A549 (cell line): Measurements from ENCODE around the gene SLC22A23.

Experiments used
- CEBPB ChIP-seq, 2 experiments: fragments of >200 bp in 1 of 2; sonication (Bioruptor Twin) in 1 of 2; formaldehyde crosslinking in 1 of 2; IDR thresholded peaks; 2 replicates each; pipeline ENCODE4 v1.6.1; 2012 to 2016
- CHD2 ChIP-seq: fragments of 150-350 bp; IDR thresholded peaks from 2 replicates; pipeline ENCODE4 v1.6.1; 2014; ENCODE audit warnings: low read length; ENCODE audit not compliant: partially characterized antibody
- CHD4 ChIP-seq: fragments of 200-600 bp; sonication (generic); IDR thresholded peaks from 2 replicates; pipeline ENCODE4 v1.6.1; 2016; ENCODE audit warnings: antibody characterized with exemption, mild to moderate bottlenecking, borderline replicate concordance
- EP300 ChIP-seq, 2 experiments: fragments of >200 bp; sonication (Bioruptor Twin); formaldehyde crosslinking; IDR thresholded peaks; 2 replicates in 1 of 2; 3 replicates in 1 of 2; pipeline ENCODE4 v1.6.1; 2016 to 2017
- HDAC2 ChIP-seq: fragments of 200-600 bp; sonication (generic); IDR thresholded peaks from 2 replicates; pipeline ENCODE4 v1.6.1; 2016
- HOXA7 ChIP-seq: fragments of 250-450 bp; sonication (Bioruptor Pico); IDR thresholded peaks from 2 replicates; pipeline ENCODE4 v1.5.0; 2020; ENCODE audit warnings: mild to moderate bottlenecking, moderate library complexity
- KDM1A ChIP-seq: fragments of 200-600 bp; sonication (generic); IDR thresholded peaks from 2 replicates; pipeline ENCODE4 v1.6.1; 2016; ENCODE audit warnings: low read depth, mild to moderate bottlenecking
- NR3C1 ChIP-seq: fragments of >200 bp; sonication (Bioruptor Twin); formaldehyde crosslinking; IDR thresholded peaks from 3 replicates; pipeline ENCODE4 v1.6.1; 2017
- PHF8 ChIP-seq: fragments of 200-600 bp; sonication (generic); IDR thresholded peaks from 2 replicates; pipeline ENCODE4 v1.6.1; 2016; ENCODE audit warnings: low read depth, mild to moderate bottlenecking, antibody characterized with exemption, moderate library complexity, borderline replicate concordance
- RAD21 ChIP-seq, 2 experiments: fragments of >200 bp in 1 of 2; sonication (Bioruptor Twin) in 1 of 2; formaldehyde crosslinking in 1 of 2; IDR thresholded peaks in 1 of 2; conservative IDR thresholded peaks in 1 of 2; 2 replicates in 1 of 2; 3 replicates in 1 of 2; pipeline ENCODE4 v1.6.1; 2012 to 2018; ENCODE audit warnings: inconsistent platforms in 1 of 2
- RFX5 ChIP-seq: fragments of 450-650 bp; IDR thresholded peaks from 2 replicates; pipeline ENCODE4 v1.7.1; 2014; ENCODE audit warnings: antibody characterized with exemption, mild to moderate bottlenecking, moderate library complexity
- TF ChIP-seq, protein P1 (sequence below): fragments of >200 bp; sonication (Bioruptor Twin); formaldehyde crosslinking; IDR thresholded peaks from 3 replicates; pipeline ENCODE4 v1.5.1; 2016
- TF ChIP-seq, protein P2 (sequence below): IDR thresholded peaks from 2 replicates; pipeline ENCODE4 v1.6.1; 2012
- TF ChIP-seq, protein P3 (sequence below): IDR thresholded peaks from 2 replicates; pipeline ENCODE4 v1.6.1; 2012

DNA sequence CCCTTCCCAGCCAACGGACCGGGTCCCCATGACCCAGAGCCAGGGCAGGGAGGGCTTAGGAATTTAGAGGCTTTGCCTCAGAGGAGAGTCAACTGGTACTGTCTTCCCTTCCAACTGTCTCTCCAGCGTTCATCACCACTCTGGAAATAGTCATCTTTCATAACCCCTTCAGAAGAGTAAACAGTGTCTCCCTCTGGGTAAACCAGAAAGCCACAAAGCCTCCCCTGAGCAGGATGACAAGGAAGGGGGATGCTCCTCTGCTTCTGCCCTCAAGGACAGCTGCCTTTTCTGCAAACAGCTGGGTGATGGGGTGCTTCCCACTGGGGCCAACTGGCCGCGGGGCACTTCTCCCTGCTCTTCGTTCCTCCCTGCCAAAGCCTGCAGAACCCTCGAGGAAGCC, 108.0 kb downstream of the SLC22A23 start:
- TF ChIP-seq CHD4 (no peak), NR3C1 (no peak), CHD2 (no peak), RFX5 (no peak), HOXA7 (no peak), PHF8 (no peak), RAD21 (conservative IDR thresholded peaks at IDR 0.05 in 1 of 2, IDR thresholded peaks at IDR 0.05 in 1 of 2) (no peak), CEBPB (IDR thresholded peaks at IDR 0.05) (no peak), KDM1A (no peak), EP300 (IDR thresholded peaks at IDR 0.05) (no peak), HDAC2 (no peak)
- TF ChIP-seq, protein P1, sequence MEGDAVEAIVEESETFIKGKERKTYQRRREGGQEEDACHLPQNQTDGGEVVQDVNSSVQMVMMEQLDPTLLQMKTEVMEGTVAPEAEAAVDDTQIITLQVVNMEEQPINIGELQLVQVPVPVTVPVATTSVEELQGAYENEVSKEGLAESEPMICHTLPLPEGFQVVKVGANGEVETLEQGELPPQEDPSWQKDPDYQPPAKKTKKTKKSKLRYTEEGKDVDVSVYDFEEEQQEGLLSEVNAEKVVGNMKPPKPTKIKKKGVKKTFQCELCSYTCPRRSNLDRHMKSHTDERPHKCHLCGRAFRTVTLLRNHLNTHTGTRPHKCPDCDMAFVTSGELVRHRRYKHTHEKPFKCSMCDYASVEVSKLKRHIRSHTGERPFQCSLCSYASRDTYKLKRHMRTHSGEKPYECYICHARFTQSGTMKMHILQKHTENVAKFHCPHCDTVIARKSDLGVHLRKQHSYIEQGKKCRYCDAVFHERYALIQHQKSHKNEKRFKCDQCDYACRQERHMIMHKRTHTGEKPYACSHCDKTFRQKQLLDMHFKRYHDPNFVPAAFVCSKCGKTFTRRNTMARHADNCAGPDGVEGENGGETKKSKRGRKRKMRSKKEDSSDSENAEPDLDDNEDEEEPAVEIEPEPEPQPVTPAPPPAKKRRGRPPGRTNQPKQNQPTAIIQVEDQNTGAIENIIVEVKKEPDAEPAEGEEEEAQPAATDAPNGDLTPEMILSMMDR: no peak
- TF ChIP-seq, protein P2, sequence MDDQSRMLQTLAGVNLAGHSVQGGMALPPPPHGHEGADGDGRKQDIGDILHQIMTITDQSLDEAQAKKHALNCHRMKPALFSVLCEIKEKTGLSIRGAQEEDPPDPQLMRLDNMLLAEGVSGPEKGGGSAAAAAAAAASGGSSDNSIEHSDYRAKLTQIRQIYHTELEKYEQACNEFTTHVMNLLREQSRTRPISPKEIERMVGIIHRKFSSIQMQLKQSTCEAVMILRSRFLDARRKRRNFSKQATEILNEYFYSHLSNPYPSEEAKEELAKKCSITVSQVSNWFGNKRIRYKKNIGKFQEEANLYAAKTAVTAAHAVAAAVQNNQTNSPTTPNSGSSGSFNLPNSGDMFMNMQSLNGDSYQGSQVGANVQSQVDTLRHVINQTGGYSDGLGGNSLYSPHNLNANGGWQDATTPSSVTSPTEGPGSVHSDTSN: no peak
- TF ChIP-seq, protein P3, sequence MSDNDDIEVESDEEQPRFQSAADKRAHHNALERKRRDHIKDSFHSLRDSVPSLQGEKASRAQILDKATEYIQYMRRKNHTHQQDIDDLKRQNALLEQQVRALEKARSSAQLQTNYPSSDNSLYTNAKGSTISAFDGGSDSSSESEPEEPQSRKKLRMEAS: no peak
